Skeletal muscle satellite cell (primary cell): ENCODE measurements around the gene PTPRG.

ENCODE experiments used
- H3K27me3 ChIP-seq: 2 replicates; pipeline ENCODE4 v1.7.0; 2013; ENCODE audit warnings: low read length; ENCODE audit not compliant: control insufficient read depth, insufficient read depth
- H3K36me3 ChIP-seq: 2 replicates; pipeline ENCODE4 v1.7.0; 2013; ENCODE audit warnings: mild to moderate bottlenecking, control low read depth, low read length; ENCODE audit not compliant: insufficient read depth
- H3K4me1 ChIP-seq: 2 replicates; pipeline ENCODE4 v1.7.0; 2013; ENCODE audit warnings: low read length; ENCODE audit not compliant: control insufficient read depth, insufficient read depth
- H3K4me2 ChIP-seq: 2 replicates; pipeline ENCODE4 v1.7.0; 2013; ENCODE audit warnings: mild to moderate bottlenecking, low read length
- H3K4me3 ChIP-seq: 2 replicates; pipeline ENCODE4 v1.7.0; 2013; ENCODE audit warnings: low read length
- H3K9ac ChIP-seq: 2 replicates; pipeline ENCODE4 v1.7.0; 2013; ENCODE audit warnings: mild to moderate bottlenecking, low read depth, low read length, moderate library complexity
- H3K9me3 ChIP-seq: replicated peaks from 2 replicates; pipeline ENCODE4 v1.7.0; 2013; ENCODE audit warnings: mild to moderate bottlenecking, control low read depth, low read length

PTPRG gene

GRCh38 chr3:62207197-62207596, 645.8 kb downstream of the PTPRG start:
- peaks cover 9% of the 10 kb centered on the region for H3K4me1 ChIP-seq
- H3K4me3 ChIP-seq = no peak overlapping the region
- H3K27me3 ChIP-seq = no peaks in the 10 kb centered on the region
- no peak overlapping the region for H3K4me2 ChIP-seq
- peaks cover 7% of the 10 kb centered on the region for H3K36me3 ChIP-seq
- no peak overlapping the region for H3K9ac ChIP-seq
- H3K9me3 ChIP-seq = no peaks in the 10 kb centered on the region

- no peaks in the 10 kb centered on the region for H3K9me3 ChIP-seq
- H3K9ac ChIP-seq = no peak overlapping the region
- H3K4me3 ChIP-seq = no peak overlapping the region
- H3K27me3 ChIP-seq = no peaks in the 10 kb centered on the region
- H3K36me3 ChIP-seq = peaks cover 7% of the 10 kb centered on the region
- H3K4me1 ChIP-seq = peaks cover 9% of the 10 kb centered on the region
- H3K4me2 ChIP-seq = no peak overlapping the region
Observed at GRCh38 chr3:62208385-62208784, 647.0 kb downstream of the PTPRG start.

GRCh38 chr3:62209101-62209500, 647.7 kb downstream of the PTPRG start:
- peaks cover under 1% of the 10 kb centered on the region for H3K36me3 ChIP-seq
- no peak overlapping the region for H3K9ac ChIP-seq
- no peak overlapping the region for H3K4me2 ChIP-seq
- H3K4me1 ChIP-seq = peaks cover 9% of the 10 kb centered on the region
- no peaks in the 10 kb centered on the region for H3K27me3 ChIP-seq
- H3K9me3 ChIP-seq = no peaks in the 10 kb centered on the region
- no peak overlapping the region for H3K4me3 ChIP-seq

- Histone ChIP-seq H3K9me3 (no peaks in the 10 kb centered on the region), H3K4me2 (no peak overlapping the region), H3K4me3 (no peak overlapping the region), H3K36me3 (no peaks in the 10 kb centered on the region), H3K27me3 (no peaks in the 10 kb centered on the region), H3K9ac (no peak overlapping the region), H3K4me1 (peaks cover 9% of the 10 kb centered on the region)
Observed at GRCh38 chr3:62210011-62210410, 648.6 kb downstream of the PTPRG start.

GRCh38 chr3:62211675-62212429, 650.5 kb downstream of the PTPRG start:
- Histone ChIP-seq H3K9ac (no peak overlapping the region), H3K9me3 (no peaks in the 10 kb centered on the region), H3K27me3 (no peaks in the 10 kb centered on the region), H3K4me3 (no peak overlapping the region), H3K4me2 (no peak overlapping the region), H3K36me3 (no peaks in the 10 kb centered on the region), H3K4me1 (peaks cover 9% of the 10 kb centered on the region)

GRCh38 chr3:62214850-62215249, 653.5 kb downstream of the PTPRG start:
- no peaks in the 10 kb centered on the region for H3K27me3 ChIP-seq
- no peaks in the 10 kb centered on the region for H3K9me3 ChIP-seq
- H3K4me2 ChIP-seq = no peak overlapping the region
- H3K4me3 ChIP-seq = no peak overlapping the region
- H3K9ac ChIP-seq = no peak overlapping the region
- H3K36me3 ChIP-seq = peaks cover 5% of the 10 kb centered on the region
- peaks cover under 1% of the 10 kb centered on the region for H3K4me1 ChIP-seq

- Histone ChIP-seq H3K9ac (no peak overlapping the region), H3K27me3 (no peaks in the 10 kb centered on the region), H3K4me2 (no peak overlapping the region), H3K36me3 (peaks cover 5% of the 10 kb centered on the region), H3K4me3 (no peak overlapping the region), H3K4me1 (no peaks in the 10 kb centered on the region), H3K9me3 (no peaks in the 10 kb centered on the region)
Observed at GRCh38 chr3:62220616-62221015, 659.2 kb downstream of the PTPRG start.

- H3K4me3 ChIP-seq = no peak overlapping the region
- H3K9me3 ChIP-seq = no peaks in the 10 kb centered on the region
- H3K36me3 ChIP-seq = no peaks in the 10 kb centered on the region
- no peaks in the 10 kb centered on the region for H3K4me1 ChIP-seq
- H3K27me3 ChIP-seq = no peaks in the 10 kb centered on the region
- H3K4me2 ChIP-seq = no peak overlapping the region
- H3K9ac ChIP-seq = no peak overlapping the region
Observed at GRCh38 chr3:62225051-62225450, 663.7 kb downstream of the PTPRG start.

GRCh38 chr3:62226601-62227339, 665.4 kb downstream of the PTPRG start:
- Histone ChIP-seq H3K9me3 (no peaks in the 10 kb centered on the region), H3K4me3 (no peak overlapping the region), H3K27me3 (no peaks in the 10 kb centered on the region), H3K36me3 (no peaks in the 10 kb centered on the region), H3K4me2 (no peak overlapping the region), H3K4me1 (no peaks in the 10 kb centered on the region), H3K9ac (no peak overlapping the region)

- Histone ChIP-seq H3K9me3 (no peaks in the 10 kb centered on the region), H3K36me3 (no peaks in the 10 kb centered on the region), H3K4me2 (no peak overlapping the region), H3K9ac (no peak overlapping the region), H3K4me3 (no peak overlapping the region), H3K4me1 (no peaks in the 10 kb centered on the region), H3K27me3 (no peaks in the 10 kb centered on the region)
Observed at GRCh38 chr3:62228467-62228866, 667.1 kb downstream of the PTPRG start.

GRCh38 chr3:62229211-62229610, 667.8 kb downstream of the PTPRG start:
- Histone ChIP-seq H3K27me3 (no peaks in the 10 kb centered on the region), H3K4me1 (no peaks in the 10 kb centered on the region)

GRCh38 chr3:62229908-62230307, 668.5 kb downstream of the PTPRG start:
- no peak overlapping the region for H3K4me2 ChIP-seq
- H3K9me3 ChIP-seq = no peaks in the 10 kb centered on the region
- no peaks in the 10 kb centered on the region for H3K27me3 ChIP-seq
- H3K4me3 ChIP-seq = no peak overlapping the region
- no peak overlapping the region for H3K9ac ChIP-seq
- H3K36me3 ChIP-seq = no peaks in the 10 kb centered on the region
- H3K4me1 ChIP-seq = no peaks in the 10 kb centered on the region

More at GRCh38 chr3:62229211-62229610, 667.8 kb downstream of the PTPRG start:
- Histone ChIP-seq H3K4me3 (no peak overlapping the region), H3K36me3 (no peaks in the 10 kb centered on the region), H3K9me3 (no peaks in the 10 kb centered on the region), H3K4me2 (no peak overlapping the region), H3K9ac (no peak overlapping the region)
